Upper lobe of left lung (tissue), 6 donors: ENCODE measurements around the gene STK10. TPM values are rescaled to one million over a fixed set of nuclear protein-coding genes. Genes with fewer than 3 reads are reported as not detected.

Experiments
- ATAC-seq, 2 donors: fragments of 200-7000 bp; cut with Tn5 transposase; one replicate each; pipeline ENCODE4 v1.9.1; 2022; ENCODE audit warnings: mild to moderate bottlenecking in 2 of 2, moderate library complexity in 2 of 2; ENCODE audit not compliant: low FRiP score in 2 of 2
- DNase-seq, 2 donors: peaks; one replicate each; pipeline ENCODE4 v3.0.0-alpha.2; 2019 to 2020
- H3K27ac ChIP-seq, 4 donors: fragments of 200-600 bp; sonication (generic); one replicate each; pipeline ENCODE4 v1.5.1; 2016 to 2019
- H3K27me3 ChIP-seq, 4 donors: fragments of 200-600 bp; sonication (generic); one replicate each; pipeline ENCODE4 v1.5.1; 2017 to 2019
- H3K36me3 ChIP-seq, 4 donors: fragments of 200-600 bp; sonication (generic); one replicate each; pipeline ENCODE4 v1.5.1; 2016 to 2019
- H3K4me1 ChIP-seq, 4 donors: fragments of 200-600 bp; sonication (generic); one replicate each; pipeline ENCODE4 v1.5.1; 2018 to 2019
- H3K4me3 ChIP-seq, 4 donors: fragments of 200-600 bp; sonication (generic); one replicate each; pipeline ENCODE4 v1.5.1; 2017 to 2019; ENCODE audit warnings: mild to moderate bottlenecking in 2 of 4, moderate library complexity in 1 of 4
- H3K9me3 ChIP-seq, 4 donors: fragments of 200-600 bp; sonication (generic); one replicate each; pipeline ENCODE4 v1.5.1; 2018 to 2019
- EP300 ChIP-seq, 4 donors: sonication (generic); formaldehyde crosslinking; IDR thresholded peaks; one replicate each; pipeline ENCODE4 v1.5.1; 2017; ENCODE audit warnings: antibody characterized with exemption in 4 of 4, control low read depth in 2 of 4
- POLR2A ChIP-seq, 4 donors: fragments of 450-650 bp; IDR thresholded peaks; one replicate each; pipeline ENCODE4 v1.5.1; 2016 to 2017; ENCODE audit warnings: antibody characterized with exemption in 4 of 4, mild to moderate bottlenecking in 2 of 4
- POLR2AphosphoS5 ChIP-seq, 2 donors: sonication (generic); formaldehyde crosslinking; IDR thresholded peaks; one replicate each; pipeline ENCODE4 v1.5.1; 2017; ENCODE audit warnings: antibody characterized with exemption in 2 of 2
- WGBS, 2 donors: methylation state at CpG; one replicate each; pipeline ENCODE4 v1.1.5; 2017 to 2018; 5-methylcytosine and 5-hydroxymethylcytosine counted together
- total RNA-seq, 6 donors: library from RNA; depleted of rRNA in 4 of 6; stranded (reverse); fragments of >200 nt in 4 of 6; gene quantifications; one replicate each; pipeline versions ENCODE4 v1.1.0 to v1.2.1, GENCODE V29; 2016 to 2021
- TF ChIP-seq, protein P1 (sequence below), 6 experiments: fragments of 450-650 bp in 4 of 6; fragments of 200-600 bp in 2 of 6; sonication (generic) in 2 of 6; IDR thresholded peaks; one replicate each; pipeline ENCODE4 v1.5.1; 2016 to 2019; ENCODE audit warnings: antibody characterized with exemption in 6 of 6
- donor health status: DM: no; HTN: no; CAD: no; lungs with moderate emphysema.
- donor health status: DM: no; HTN: yes; CAD: no; lungs with severe emphysema.

Gene STK10
- total RNA-seq, 6 donors from 2014 or later: 50.6 to 170 (median 60.5) TPM

DNA sequence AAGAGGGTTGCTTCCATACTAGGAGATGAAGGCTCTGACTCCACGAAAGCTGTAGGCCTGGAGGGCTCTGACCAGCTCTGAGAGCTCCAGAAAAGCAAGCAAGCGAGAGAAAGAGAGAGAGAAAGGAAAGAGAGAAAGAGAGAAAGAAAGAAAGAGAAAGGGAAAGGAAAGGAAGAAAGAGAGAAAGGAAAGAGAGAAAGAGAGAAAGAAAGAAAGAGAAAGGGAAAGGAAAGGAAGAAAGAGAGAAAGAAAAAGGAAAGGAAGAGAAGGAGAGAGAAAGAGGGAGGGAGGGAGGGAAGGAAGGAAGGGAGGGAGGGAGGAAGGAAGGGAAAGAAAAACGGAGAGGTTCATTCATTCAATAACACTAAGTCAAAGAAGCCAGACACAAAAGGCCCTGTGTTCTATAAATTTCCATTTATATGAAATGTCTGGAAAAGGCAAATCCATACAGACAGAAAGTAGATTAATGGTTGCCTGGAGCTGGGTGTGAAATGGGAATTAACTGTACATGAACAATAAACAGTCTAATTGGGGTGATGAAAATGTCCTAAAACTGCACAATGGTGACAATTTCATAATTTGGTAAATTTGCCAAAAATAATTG lies 1.8 kb upstream of the STK10 start:
- Histone ChIP-seq H3K36me3 (no peaks in the 10 kb centered on the region), H3K9me3 (no peaks in the 10 kb centered on the region), H3K27ac (no peak overlapping the region), H3K4me1 (peaks cover 9 to 26% (median 22%) of the 10 kb centered on the region in 4 donors), H3K27me3 (no peaks in the 10 kb centered on the region), H3K4me3 (no peak overlapping the region)
- ATAC-seq: no peak
- TF ChIP-seq POLR2A (IDR thresholded peaks at IDR 0.05): no peak
- no peak for DNase-seq
- WGBS, 2 donors: 76 to 82% methylated on average over 3 of the region's 3 CpGs

DNA sequence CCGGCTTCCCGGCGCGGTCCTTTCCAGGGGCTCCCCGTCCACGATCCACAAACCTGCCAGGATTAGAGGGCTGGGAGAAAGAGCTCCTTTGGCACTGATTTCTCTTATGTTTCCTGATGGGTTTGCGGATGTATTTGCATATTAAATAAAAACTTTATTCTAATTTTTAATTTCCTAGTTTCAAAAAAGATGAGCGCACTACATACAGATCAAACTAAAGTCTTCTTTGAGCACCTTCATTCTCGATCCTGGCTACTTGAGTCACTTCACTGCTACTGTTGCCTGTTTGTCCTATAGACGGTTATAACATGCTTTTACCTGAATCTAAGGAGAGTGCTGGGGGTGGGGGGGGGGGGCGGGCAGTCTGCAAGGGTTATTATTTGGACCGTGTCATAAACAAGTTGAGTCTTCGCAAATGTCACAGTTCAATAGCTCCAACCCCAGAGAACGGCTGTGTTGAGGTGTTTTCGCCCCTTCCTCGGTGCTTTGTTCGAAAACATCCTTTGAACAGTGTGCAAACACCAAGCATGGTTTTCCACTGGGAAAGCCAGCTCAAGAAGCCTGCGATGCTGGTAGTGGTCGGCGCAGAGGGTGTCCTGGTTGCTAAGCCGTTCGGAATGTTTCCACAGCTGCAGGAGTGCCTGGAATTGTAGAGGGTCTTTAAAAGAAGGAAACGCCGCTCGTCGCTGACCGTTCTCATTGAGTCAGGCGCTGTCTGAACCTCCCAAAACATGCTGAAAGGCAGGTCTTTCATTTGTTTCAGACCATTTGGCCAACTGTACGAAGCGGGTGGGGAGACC lies 1.1 kb upstream of the STK10 start:
- Histone ChIP-seq H3K4me3 (peak overlapping the region in 3 of 4 donors; percentile 87 to 98 (median 96)), H3K27ac (peak overlapping the region in 1 of 4 donors; percentile 97), H3K27me3 (no peaks in the 10 kb centered on the region), H3K9me3 (no peaks in the 10 kb centered on the region), H3K36me3 (no peaks in the 10 kb centered on the region), H3K4me1 (peaks cover 16 to 31% (median 25%) of the 10 kb centered on the region in 4 donors)
- DNase-seq: no peak
- TF ChIP-seq POLR2A (IDR thresholded peaks at IDR 0.05): no peak
- no peak for TF ChIP-seq EP300 (IDR thresholded peaks at IDR 0.05)
- TF ChIP-seq, protein P1, sequence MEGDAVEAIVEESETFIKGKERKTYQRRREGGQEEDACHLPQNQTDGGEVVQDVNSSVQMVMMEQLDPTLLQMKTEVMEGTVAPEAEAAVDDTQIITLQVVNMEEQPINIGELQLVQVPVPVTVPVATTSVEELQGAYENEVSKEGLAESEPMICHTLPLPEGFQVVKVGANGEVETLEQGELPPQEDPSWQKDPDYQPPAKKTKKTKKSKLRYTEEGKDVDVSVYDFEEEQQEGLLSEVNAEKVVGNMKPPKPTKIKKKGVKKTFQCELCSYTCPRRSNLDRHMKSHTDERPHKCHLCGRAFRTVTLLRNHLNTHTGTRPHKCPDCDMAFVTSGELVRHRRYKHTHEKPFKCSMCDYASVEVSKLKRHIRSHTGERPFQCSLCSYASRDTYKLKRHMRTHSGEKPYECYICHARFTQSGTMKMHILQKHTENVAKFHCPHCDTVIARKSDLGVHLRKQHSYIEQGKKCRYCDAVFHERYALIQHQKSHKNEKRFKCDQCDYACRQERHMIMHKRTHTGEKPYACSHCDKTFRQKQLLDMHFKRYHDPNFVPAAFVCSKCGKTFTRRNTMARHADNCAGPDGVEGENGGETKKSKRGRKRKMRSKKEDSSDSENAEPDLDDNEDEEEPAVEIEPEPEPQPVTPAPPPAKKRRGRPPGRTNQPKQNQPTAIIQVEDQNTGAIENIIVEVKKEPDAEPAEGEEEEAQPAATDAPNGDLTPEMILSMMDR (IDR thresholded peaks at IDR 0.05): no peak
- TF ChIP-seq POLR2AphosphoS5 (IDR thresholded peaks at IDR 0.05): no peak
- ATAC-seq: no peak
- WGBS, 2 donors: 54% methylated on average over 30 of the region's 30 CpGs

DNA sequence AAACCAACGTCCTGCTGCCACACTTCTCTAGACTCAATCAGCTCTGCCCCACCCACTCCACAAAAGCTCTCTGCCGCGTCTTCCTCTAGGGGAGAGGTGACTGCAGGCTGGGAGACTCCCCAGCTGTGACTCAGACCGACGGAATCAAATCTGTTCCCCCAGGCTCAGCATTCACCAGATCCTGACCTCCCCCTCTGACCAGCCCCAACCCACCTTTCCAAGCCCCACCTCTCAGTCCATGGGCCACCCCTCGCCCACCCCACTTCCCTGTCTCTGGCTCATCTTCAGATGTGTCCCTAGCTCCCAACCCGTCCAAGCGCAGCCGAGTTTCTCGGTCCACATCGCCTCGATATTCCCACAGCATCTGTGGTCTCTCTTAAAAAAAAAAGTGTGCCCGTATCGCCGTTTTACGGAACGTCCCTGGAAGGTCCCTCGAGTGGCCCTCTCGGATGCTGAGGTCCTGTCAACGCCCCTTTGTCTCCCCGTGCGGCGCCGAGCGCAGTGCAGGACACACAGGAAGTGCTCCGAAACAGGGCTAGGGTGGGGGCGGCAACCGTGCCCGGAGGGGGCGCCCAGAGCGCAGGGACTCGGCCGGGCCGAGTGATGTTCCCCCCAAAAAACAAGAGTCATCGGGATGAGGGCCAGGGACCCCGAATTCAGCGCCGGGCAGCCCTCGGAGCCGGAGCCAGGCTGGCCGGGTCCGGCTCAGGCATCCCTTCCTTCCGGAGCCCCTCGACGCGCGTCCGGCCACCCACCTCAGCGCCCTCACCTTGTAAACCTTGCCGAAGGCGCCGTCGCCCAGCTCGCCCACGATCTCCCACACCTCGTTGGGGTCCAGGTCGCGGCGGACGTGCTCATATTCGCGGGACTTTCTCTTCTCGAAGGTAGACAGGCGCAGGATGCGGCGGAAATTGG lies 649 bp downstream of the STK10 start:
- TF ChIP-seq POLR2AphosphoS5 (IDR thresholded peaks at IDR 0.05): peak in 1 of 2 donors; percentile 65
- peak in 1 of 4 donors; percentile 72 for TF ChIP-seq POLR2A (IDR thresholded peaks at IDR 0.05)
- TF ChIP-seq EP300 (IDR thresholded peaks at IDR 0.05): no peak
- TF ChIP-seq, protein P1 (IDR thresholded peaks at IDR 0.05): peak in 2 of 6 experiments; percentile 4 to 30
- Histone ChIP-seq H3K9me3 (no peaks in the 10 kb centered on the region), H3K36me3 (no peaks in the 10 kb centered on the region), H3K27me3 (no peaks in the 10 kb centered on the region), H3K4me3 (peak overlapping the region; percentile 66 to 98 (median 92)), H3K27ac (peak overlapping the region; percentile 92 to 97 (median 94)), H3K4me1 (peaks cover 22 to 39% (median 29%) of the 10 kb centered on the region in 4 donors)
- 0 to 1% methylated on average over 28 to 32 of the region's 66 CpGs for WGBS, 2 donors
- ATAC-seq (peak; percentile 62 to 75), DNase-seq (peak; percentile 82 to 92)

DNA sequence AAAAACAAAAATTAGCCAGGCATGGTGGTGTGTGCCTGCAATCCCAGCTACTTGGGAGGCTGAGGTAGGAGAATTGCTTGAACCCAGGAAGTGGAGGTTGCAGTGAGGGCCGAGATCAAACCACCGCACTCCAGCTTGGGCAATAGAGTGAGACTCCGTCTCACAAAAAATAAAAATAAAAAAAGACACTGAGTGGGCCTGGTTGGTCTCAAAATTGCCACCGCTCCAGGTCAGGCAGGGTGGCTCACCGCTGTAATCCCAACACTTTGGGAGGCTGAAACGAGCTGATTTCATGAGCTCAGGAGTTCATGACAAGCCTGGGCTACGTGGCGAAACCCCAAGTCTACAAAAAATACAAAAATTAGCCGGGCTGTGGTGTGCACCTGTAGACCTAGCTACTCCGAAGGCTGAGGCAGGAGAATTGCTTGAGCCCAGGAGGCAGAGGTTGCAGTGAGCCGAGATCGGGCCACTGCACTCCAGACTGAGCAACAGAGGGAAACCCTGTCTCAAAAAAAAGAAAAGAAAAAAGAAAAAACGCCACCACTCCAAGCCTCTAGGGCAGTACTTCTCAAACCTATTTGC lies 1.8 kb downstream of the STK10 start:
- Histone ChIP-seq H3K36me3 (no peaks in the 10 kb centered on the region), H3K4me3 (peak overlapping the region in 3 of 4 donors; percentile 87 to 98 (median 96)), H3K27ac (peak overlapping the region; percentile 92 to 97 (median 94)), H3K9me3 (no peaks in the 10 kb centered on the region), H3K27me3 (no peaks in the 10 kb centered on the region), H3K4me1 (peaks cover 22 to 39% (median 29%) of the 10 kb centered on the region in 4 donors)
- WGBS, 2 donors: 68 to 71% methylated on average over 13 of the region's 13 CpGs
- DNase-seq (peak in 1 of 2 donors; percentile 16), ATAC-seq (no peak)
- TF ChIP-seq, protein P1 (IDR thresholded peaks at IDR 0.05): no peak
- TF ChIP-seq EP300 (IDR thresholded peaks at IDR 0.05): no peak
